SH-SY5Y (cell line): ENCODE results near the gene TEDC1.

ENCODE experiments used
- GATA2 ChIP-seq: IDR thresholded peaks from 2 replicates; pipeline ENCODE4 v1.6.1; 2011; ENCODE audit warnings: mild to moderate bottlenecking, low read depth, low read length
- GATA3 ChIP-seq: IDR thresholded peaks from 2 replicates; pipeline ENCODE4 v1.6.1; 2011; ENCODE audit warnings: low read depth, mild to moderate bottlenecking, low read length, moderate library complexity

DNA sequence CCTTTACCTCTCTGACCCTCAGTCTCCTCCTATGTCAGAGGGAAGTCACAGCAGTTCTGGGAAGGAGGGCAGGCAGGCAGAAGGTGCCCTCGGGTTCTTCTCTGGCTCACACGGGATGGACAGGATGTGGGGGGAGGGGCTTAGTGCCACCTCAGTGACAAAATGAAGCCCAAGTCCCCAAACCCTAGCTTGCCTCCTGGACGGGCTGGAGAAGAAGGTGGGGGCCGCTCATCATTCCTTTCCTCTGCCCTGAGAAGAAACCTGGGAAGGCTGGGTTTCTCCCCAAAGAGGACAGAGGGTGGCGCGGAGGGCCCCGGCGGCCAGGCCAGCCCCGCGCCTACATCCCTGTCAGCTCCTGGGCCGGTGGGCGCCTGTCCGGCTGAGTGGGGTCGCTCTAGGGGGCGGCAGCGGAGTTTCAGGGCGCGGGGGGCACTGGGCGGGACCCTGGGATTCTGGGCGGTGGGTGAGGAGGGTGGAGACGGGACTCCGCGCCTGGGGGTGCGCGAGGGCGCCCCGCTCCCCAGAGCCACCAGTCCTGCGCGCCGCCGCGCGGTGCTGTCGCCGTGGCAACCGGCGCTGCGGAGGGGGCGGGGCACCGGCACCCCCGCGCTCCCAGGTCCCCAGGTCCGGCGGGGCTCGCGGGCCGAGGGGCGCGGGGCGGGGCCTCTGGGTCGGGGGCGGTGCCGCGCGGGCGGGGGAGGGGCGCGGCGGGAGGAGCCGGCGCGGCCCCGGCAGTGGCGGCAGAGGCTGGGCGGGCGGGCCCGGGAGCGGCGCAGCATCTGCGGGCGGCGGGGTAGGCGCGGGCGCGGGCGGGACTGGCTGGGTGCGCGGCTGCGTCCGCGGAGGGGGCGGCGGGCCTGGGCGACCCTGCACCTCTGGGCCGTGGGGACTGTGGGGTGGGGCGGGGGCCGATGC is 35.1 kb downstream of the TEDC1 start, which contains the start of gene TMEM121:
- TF ChIP-seq GATA2 (no peak), GATA3 (no peak)
